Psoas muscle (tissue), 8 donors: ENCODE results near the gene MAPKAPK5. TPM values are rescaled to one million over a fixed set of nuclear protein-coding genes. Genes with fewer than 3 reads are reported as not detected.

Source experiments
- ATAC-seq, 4 donors: fragments of 200-7000 bp; cut with Tn5 transposase; one replicate each; pipeline ENCODE4 v1.9.1; 2020; ENCODE audit warnings: moderate library complexity in 3 of 4, mild to moderate bottlenecking in 2 of 4
- DNase-seq, 2 donors: peaks; one replicate each; pipeline ENCODE4 v3.0.0-alpha.2; 2020
- H3K27ac ChIP-seq: fragments of 200-600 bp; one replicate; pipeline ENCODE4 v1.8.0; 2022
- H3K27me3 ChIP-seq, 3 donors: fragments of 200-600 bp in 1 of 3; one replicate each; pipeline versions ENCODE4 v1.6.1 to v1.8.0; 2013 to 2022; ENCODE audit warnings: low read length in 2 of 3, mild to moderate bottlenecking in 2 of 3, moderate library complexity in 1 of 3; ENCODE audit not compliant: insufficient read depth in 3 of 3
- H3K36me3 ChIP-seq, 2 donors: fragments of 200-600 bp in 1 of 2; one replicate each; pipeline versions ENCODE4 v1.6.1 to v1.8.0; 2013 to 2022; ENCODE audit warnings: low read depth in 1 of 2, mild to moderate bottlenecking in 1 of 2, moderate library complexity in 1 of 2; ENCODE audit not compliant: insufficient read depth in 1 of 2
- H3K4me1 ChIP-seq: fragments of 200-600 bp; one replicate; pipeline ENCODE4 v1.8.0; 2022
- H3K4me3 ChIP-seq: fragments of 200-600 bp; one replicate; pipeline ENCODE4 v1.8.0; 2022; ENCODE audit warnings: mild to moderate bottlenecking
- H3K9me3 ChIP-seq: fragments of 200-600 bp; one replicate; pipeline ENCODE4 v1.8.0; 2022
- WGBS, 3 donors: extraction: QIAGEN DNeasy Blood & Tissue Kit; methylation state at CpG; one replicate each; pipeline versions ENCODE4 v1.1.6 to v1.1.7; 2013; 5-methylcytosine and 5-hydroxymethylcytosine counted together
- intact Hi-C, 2 donors: fragments of 100-400 bp; cut with DNase I; formaldehyde crosslinking; loops; one replicate each; pipeline versions ENCODE4 v1.11.0 to v1.14.2; 2022
- polyA plus RNA-seq, 3 donors: library from polyadenylated mRNA; stranded (reverse); fragments of 200-250 nt; gene quantifications; one replicate each; pipeline ENCODE4 v1.2.3, GENCODE V29; 2013
- total RNA-seq, 4 donors: library from RNA; stranded (reverse); fragmentation: NEBNext Ultra II Directional in 2 of 4; extraction: Animal tissue kit (Norgen Biotek cat#: 25700) in 2 of 4; gene quantifications; one replicate each; pipeline versions ENCODE4 v1.2.1 to v1.2.4, GENCODE V29; 2021 to 2023
- TF ChIP-seq, protein P1 (sequence below): fragments of 200-600 bp; IDR thresholded peaks from one replicate; pipeline ENCODE4 v1.8.0; 2022; ENCODE audit warnings: antibody characterized with exemption
- donor health status: healthy with polysubstance abuse.
- donor health status: DM: no; HTN: no; CAD: no; lungs with moderate emphysema.
- donor health status: Bipolar disorder and iron deficiency.
- donor health status: healthy.
- donor health status: DM: yes; HTN: yes; CAD: no.
- donor health status: DM: no; HTN: no; CAD: no.
- donor health status: DM: no; HTN: no; CAD: no.
- donor health status: DM: yes; HTN: yes; CAD: no.

Gene MAPKAPK5
- total and polyA plus RNA-seq, 7 donors = 21.7 to 41.2 (median 36.0) TPM

DNA sequence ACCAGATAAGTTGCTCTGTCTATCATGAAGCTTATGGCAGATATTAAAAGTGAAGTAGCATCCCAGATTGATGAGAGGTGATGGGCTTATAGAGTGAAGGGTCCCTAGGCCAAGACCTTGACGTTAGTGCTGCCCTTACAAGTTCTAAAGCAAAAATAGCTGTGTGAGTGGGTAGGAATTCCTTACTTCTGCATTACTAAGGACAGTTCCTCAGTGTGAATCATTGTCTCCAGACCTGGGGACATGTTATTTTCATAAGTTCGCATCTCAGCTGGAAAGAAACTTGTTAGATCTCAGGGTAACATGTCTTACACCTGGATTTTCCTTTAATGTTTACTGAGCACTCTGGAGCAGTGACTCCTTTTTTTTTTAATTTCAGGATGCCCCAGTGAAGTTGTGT, 28.7 kb downstream of the MAPKAPK5 start:
- WGBS, 3 donors = 89 to 94% (median 89%) methylated on average over 2 of the region's 2 CpGs
- DNase-seq (no peak), ATAC-seq (no peak)
- Histone ChIP-seq H3K27me3 (no peaks in the 10 kb centered on the region), H3K4me1 (no peaks in the 10 kb centered on the region), H3K36me3 (peaks cover 19 to 98% of the 10 kb centered on the region in 2 donors), H3K9me3 (no peaks in the 10 kb centered on the region), H3K27ac (no peak overlapping the region), H3K4me3 (no peak overlapping the region)
- TF ChIP-seq, protein P1, sequence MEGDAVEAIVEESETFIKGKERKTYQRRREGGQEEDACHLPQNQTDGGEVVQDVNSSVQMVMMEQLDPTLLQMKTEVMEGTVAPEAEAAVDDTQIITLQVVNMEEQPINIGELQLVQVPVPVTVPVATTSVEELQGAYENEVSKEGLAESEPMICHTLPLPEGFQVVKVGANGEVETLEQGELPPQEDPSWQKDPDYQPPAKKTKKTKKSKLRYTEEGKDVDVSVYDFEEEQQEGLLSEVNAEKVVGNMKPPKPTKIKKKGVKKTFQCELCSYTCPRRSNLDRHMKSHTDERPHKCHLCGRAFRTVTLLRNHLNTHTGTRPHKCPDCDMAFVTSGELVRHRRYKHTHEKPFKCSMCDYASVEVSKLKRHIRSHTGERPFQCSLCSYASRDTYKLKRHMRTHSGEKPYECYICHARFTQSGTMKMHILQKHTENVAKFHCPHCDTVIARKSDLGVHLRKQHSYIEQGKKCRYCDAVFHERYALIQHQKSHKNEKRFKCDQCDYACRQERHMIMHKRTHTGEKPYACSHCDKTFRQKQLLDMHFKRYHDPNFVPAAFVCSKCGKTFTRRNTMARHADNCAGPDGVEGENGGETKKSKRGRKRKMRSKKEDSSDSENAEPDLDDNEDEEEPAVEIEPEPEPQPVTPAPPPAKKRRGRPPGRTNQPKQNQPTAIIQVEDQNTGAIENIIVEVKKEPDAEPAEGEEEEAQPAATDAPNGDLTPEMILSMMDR = no peak
- intact Hi-C loops = no loop called here

DNA sequence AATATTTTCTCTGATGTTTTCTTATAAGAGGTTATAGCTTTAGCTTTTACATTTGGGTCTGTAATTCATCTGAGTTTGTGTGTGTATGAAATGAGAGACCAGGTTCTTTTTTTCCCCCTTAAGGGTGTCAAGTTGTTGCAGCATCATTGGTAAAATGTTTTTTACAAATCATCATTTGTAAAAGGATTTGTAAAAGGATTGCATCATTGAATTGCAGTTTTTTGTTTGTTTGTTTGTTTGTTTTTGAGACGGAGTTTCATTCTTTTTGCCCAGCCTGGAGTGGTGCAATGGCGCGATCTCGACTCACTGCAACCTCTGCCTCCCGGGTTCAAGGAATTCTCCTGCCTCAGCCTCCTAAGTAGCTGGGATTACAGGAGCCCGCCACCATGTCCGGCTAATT, 31.1 kb downstream of the MAPKAPK5 start:
- H3K27ac ChIP-seq = no peak overlapping the region
- 91 to 95% (median 94%) methylated on average over 7 of the region's 7 CpGs for WGBS, 3 donors

DNA sequence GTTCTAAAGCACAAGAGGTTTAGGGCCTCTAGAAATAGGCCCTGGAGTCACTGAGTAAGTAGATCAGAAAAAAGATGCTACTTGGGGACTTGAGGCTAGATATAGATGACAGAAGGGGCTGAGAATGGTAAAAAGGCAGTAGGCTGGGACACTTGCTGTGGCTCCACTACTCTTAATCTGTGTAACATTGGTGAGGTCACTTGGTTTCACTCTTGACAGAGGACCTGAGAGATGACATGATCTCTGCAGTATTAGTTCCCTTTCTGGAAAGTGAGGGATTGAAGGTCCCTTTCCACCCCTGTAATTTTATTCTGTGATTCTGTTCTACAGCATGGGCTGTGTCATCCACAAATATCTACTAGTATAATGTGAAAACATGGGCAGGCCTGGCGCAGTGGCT, 39.7 kb downstream of the MAPKAPK5 start:
- DNase-seq (no peak), ATAC-seq (no peak)
- intact Hi-C loops = no loop called here
- no peaks in the 10 kb centered on the region for H3K4me1 ChIP-seq
- TF ChIP-seq, protein P1 = no peak
- H3K4me3 ChIP-seq = no peak overlapping the region
- H3K27ac ChIP-seq = no peak overlapping the region
- no peaks in the 10 kb centered on the region for H3K27me3 ChIP-seq
- peaks cover 21 to 99% of the 10 kb centered on the region in 2 donors for H3K36me3 ChIP-seq
- H3K9me3 ChIP-seq = no peaks in the 10 kb centered on the region
- 95 to 100% (median 95%) methylated on average over 1 of the region's 1 CpG for WGBS, 3 donors

More for the DNA sequence above, 31.1 kb downstream of the MAPKAPK5 start:
- H3K4me3 ChIP-seq = no peak overlapping the region
- no peaks in the 10 kb centered on the region for H3K4me1 ChIP-seq
- no peaks in the 10 kb centered on the region for H3K9me3 ChIP-seq
- H3K36me3 ChIP-seq = peaks cover 18 to 97% of the 10 kb centered on the region in 2 donors
- no peaks in the 10 kb centered on the region for H3K27me3 ChIP-seq
- ATAC-seq (no peak), DNase-seq (no peak)
- TF ChIP-seq, protein P1 = no peak
- intact Hi-C loops = no loop called here

DNA sequence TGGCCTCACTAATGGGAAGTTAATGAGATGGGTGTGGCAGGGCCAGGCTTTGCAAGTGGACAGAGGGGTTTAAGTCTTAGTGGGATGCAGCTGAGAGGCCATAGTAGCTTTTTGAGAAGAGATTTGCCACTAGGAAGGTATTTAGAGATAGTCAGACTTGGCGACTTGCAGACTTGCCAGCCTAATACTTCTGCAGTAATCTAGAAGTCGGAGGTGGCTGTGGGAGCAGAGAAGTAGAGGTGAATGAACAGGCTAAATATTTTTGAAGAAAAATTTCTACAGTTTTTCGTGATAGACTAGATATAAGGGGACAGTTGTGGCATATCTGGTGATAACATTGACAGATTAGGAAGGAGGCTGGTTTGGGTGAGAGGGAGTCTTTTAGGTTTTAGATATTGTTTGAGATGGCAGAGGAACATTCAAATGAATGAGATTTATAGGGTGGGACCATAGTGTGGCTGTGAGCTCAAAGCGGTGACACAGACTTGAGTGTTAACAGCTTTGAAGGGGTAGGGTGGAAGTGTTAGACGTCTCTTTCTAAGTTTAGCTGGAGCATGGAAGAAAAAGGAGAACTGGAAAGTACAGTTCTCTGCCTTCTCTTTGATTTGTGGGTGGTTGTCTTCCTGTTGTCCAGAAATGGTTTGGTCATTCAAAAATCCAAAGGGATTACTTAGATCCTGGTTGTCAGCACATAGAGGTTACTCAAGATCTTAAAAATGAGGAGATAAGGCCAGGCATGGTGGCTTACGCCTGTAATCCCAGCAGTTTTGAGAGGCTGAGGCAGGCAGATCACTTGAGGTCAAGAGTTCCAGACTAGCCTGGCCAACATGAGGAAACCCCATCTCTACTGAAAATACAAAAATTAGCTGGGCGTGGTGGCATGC, 44.9 kb downstream of the MAPKAPK5 start:
- Histone ChIP-seq H3K9me3 (no peaks in the 10 kb centered on the region), H3K27ac (no peak overlapping the region), H3K4me1 (no peaks in the 10 kb centered on the region), H3K36me3 (peaks cover 17 to 97% of the 10 kb centered on the region in 2 donors), H3K4me3 (no peak overlapping the region), H3K27me3 (no peaks in the 10 kb centered on the region)
- no peak for DNase-seq
- no peak for ATAC-seq
- 93 to 94% (median 93%) methylated on average over 7 of the region's 7 CpGs for WGBS, 3 donors
- TF ChIP-seq, protein P1 = no peak
- intact Hi-C loops = no loop called here
